T-helper 2 cell treated with Interferon-gamma antibody and Interleukin-4, amounts not matched to agents 5 μg/mL and 100 μg/mL, for 36 hours (primary cell): Measurements from ENCODE around the gene TAOK2.

Source experiments
- DNase-seq: peaks from one replicate; pipeline ENCODE4 v3.0.0; 2021; ENCODE audit warnings: low spot score
- H3K27ac Mint-ChIP-seq: one replicate; pipeline ENCODE4 v1.8.0; 2021; ENCODE audit warnings: mild to moderate bottlenecking, mixed read lengths
- H3K27me3 Mint-ChIP-seq: one replicate; pipeline ENCODE4 v1.8.0; 2021; ENCODE audit warnings: low read depth, mixed read lengths
- H3K36me3 Mint-ChIP-seq: one replicate; pipeline ENCODE4 v1.8.0; 2021; ENCODE audit warnings: low read depth, mixed read lengths
- H3K4me1 Mint-ChIP-seq: one replicate; pipeline ENCODE4 v1.8.0; 2021; ENCODE audit warnings: low read depth, mixed read lengths
- H3K4me3 Mint-ChIP-seq: one replicate; pipeline ENCODE4 v1.8.0; 2022; ENCODE audit warnings: mild to moderate bottlenecking, moderate library complexity, mixed read lengths
- H3K9me3 Mint-ChIP-seq: one replicate; pipeline ENCODE4 v1.8.0; 2021; ENCODE audit warnings: mixed read lengths

Gene TAOK2

DNA sequence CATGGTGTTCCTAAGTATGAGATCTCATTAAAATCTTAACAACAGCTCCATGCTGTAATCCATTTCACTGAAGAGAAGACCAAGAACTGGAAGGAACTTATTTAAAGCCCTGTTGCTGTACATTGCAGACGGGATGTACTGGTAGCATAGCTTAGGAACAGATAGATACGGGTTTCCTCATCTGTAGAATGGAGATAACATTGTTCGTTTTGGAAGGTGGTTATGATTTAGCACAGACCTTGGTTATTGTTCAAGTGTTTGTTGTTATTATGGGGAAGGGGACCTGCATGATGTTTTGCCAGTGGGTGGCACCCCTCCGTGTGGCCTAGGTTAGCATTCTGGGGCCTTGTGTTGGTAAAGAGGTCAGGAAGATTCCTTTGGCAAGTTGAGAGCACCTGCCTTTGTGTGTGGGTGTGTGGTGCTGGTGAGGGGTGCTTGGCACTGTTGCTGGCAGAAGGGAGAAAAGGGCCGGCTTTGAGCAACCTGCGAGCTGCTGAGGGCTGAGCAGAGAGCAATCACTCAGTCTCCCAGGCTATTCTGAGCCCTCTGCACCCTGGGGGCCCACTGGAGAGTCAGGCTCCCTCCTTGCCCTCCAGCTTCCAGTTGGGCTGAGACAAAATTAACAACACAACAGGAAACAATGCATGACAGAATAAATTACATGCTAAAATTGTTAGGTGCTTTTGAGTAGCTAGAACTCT is 2.3 kb downstream of the TAOK2 start:
- H3K27ac Mint-ChIP-seq, result peak overlapping the region; percentile 84
- H3K4me1 Mint-ChIP-seq, result peaks cover 28% of the 10 kb centered on the region
- H3K9me3 Mint-ChIP-seq, result peaks cover 9% of the 10 kb centered on the region
- no peak for DNase-seq
- H3K27me3 Mint-ChIP-seq, result no peaks in the 10 kb centered on the region
- H3K36me3 Mint-ChIP-seq, result peaks cover 39% of the 10 kb centered on the region
- peak overlapping the region; percentile 98 for H3K4me3 Mint-ChIP-seq

DNA sequence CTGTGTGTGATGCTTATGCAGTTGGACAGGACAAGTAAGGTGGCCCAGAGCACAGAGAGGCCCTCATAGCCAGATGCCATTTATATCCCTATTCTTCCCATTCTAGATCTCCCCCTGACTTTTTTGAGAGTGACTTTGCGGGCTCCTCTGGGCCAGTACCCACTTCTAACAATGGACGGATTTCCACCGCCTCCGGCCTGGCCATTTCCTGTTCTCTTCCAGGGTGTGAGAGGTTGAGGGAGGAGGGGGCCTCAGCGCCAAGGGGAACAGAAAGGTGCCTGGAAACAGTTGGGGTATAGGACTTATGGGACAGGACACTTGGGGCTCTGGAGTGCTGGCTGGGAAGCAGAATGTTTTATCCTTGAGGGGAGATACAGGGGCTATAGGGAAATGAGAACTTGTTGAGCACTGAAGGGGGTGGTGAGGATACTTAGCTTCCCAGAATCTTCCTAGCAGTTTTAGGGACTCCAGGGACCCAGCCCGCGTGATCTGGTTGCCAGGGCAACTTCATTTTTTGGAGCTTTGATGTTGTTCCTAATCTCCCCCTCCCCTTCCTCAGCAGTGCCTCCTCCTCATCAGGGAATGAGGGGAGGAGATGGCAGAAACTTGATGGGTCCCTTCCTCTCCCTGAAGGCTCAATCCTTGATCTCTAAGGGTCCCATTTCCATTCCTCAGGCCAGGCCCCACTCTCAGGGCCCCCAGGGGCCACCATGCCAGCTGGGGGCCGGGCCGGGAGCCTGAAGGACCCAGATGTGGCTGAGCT is 3.6 kb downstream of the TAOK2 start:
- Mint-ChIP-seq H3K4me1 (peaks cover 28% of the 10 kb centered on the region), H3K36me3 (peaks cover 43% of the 10 kb centered on the region), H3K27ac (no peak overlapping the region), H3K27me3 (no peaks in the 10 kb centered on the region), H3K4me3 (peak overlapping the region; percentile 41), H3K9me3 (peaks cover 9% of the 10 kb centered on the region)
- DNase-seq, result no peak

DNA sequence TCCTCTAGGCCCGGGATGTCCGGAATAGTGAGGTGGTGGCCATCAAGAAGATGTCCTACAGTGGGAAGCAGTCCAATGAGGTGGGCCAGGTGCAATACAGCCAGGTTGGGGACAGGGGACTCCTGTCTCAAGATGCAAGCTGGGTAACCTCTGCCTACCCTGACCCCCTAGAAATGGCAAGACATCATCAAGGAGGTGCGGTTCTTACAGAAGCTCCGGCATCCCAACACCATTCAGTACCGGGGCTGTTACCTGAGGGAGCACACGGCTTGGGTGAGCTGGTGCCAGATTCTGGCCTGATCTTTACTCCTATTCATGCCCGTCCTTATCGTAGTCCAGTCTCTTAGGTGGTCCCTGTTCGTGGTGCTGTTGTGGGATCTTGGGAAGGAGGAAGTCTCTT is 4.4 kb downstream of the TAOK2 start:
- Mint-ChIP-seq H3K27me3 (no peaks in the 10 kb centered on the region), H3K27ac (no peak overlapping the region), H3K4me3 (no peak overlapping the region), H3K9me3 (peaks cover 4% of the 10 kb centered on the region), H3K4me1 (peaks cover 24% of the 10 kb centered on the region), H3K36me3 (peaks cover 46% of the 10 kb centered on the region)
- no peak for DNase-seq

DNA sequence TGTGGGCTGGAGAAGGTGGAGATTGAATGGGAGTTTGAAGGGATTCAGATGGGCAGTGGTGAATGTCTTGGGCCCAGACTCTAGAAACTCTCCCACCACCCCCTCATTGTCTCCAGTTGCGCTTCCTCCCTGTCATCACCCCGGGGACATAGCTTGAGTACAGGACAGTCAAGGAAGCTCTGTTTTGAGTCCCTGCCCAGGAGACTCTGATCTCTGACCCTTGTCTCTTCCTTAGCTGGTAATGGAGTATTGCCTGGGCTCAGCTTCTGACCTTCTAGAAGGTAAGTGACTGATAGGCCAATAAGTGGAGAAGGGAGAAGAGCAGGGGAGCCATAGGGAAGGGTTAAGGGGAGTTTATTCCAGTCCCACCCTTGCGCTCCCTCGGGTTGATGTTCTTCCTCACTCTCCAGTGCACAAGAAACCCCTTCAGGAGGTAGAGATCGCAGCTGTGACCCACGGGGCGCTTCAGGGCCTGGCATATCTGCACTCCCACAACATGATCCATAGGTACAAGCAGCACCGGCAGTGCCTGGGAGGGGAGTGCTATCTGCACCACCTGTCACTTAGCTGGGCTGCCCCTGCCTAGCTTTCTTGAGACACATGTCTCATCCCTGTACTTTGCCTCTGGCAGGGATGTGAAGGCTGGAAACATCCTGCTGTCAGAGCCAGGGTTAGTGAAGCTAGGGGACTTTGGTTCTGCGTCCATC is 5.0 kb downstream of the TAOK2 start:
- Mint-ChIP-seq H3K4me1 (peaks cover 20% of the 10 kb centered on the region), H3K9me3 (no peaks in the 10 kb centered on the region), H3K27me3 (no peaks in the 10 kb centered on the region), H3K4me3 (no peak overlapping the region), H3K36me3 (peaks cover 47% of the 10 kb centered on the region), H3K27ac (no peak overlapping the region)
- no peak for DNase-seq

DNA sequence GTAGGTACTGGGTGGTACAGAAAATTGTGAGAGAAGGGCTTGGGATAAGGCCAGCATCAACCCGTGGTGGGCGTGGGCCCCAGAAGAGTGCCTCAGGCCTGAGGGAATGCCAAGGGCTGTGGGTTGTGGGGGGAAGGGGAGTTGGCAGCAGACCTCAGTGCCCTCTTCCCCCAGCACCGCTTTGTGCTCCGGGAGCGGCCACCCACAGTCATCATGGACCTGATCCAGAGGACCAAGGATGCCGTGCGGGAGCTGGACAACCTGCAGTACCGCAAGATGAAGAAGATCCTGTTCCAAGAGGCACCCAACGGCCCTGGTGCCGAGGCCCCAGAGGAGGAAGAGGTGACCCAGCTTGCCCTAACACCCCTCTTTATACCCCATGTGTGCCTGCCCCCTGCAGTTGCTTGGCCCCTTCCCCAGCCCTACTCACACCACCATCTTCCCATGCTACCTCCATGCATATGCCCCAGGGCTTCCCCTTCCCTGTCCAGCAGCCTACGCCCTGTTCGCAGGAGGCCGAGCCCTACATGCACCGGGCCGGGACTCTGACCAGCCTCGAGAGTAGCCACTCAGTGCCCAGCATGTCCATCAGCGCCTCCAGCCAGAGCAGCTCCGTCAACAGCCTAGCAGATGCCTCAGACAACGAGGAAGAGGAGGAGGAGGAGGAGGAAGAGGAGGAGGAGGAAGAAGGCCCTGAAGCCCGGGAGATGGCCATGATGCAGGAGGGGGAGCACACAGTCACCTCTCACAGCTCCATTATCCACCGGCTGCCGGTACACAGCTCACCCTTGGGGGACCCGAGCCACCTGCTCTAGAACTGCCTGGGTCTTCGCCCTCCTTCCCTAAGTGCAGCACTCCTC is 9.1 kb downstream of the TAOK2 start:
- no peak overlapping the region for H3K4me3 Mint-ChIP-seq
- no peaks in the 10 kb centered on the region for H3K4me1 Mint-ChIP-seq
- DNase-seq, result no peak
- H3K9me3 Mint-ChIP-seq, result no peaks in the 10 kb centered on the region
- no peak overlapping the region for H3K27ac Mint-ChIP-seq
- no peaks in the 10 kb centered on the region for H3K27me3 Mint-ChIP-seq
- H3K36me3 Mint-ChIP-seq, result peaks cover 60% of the 10 kb centered on the region

DNA sequence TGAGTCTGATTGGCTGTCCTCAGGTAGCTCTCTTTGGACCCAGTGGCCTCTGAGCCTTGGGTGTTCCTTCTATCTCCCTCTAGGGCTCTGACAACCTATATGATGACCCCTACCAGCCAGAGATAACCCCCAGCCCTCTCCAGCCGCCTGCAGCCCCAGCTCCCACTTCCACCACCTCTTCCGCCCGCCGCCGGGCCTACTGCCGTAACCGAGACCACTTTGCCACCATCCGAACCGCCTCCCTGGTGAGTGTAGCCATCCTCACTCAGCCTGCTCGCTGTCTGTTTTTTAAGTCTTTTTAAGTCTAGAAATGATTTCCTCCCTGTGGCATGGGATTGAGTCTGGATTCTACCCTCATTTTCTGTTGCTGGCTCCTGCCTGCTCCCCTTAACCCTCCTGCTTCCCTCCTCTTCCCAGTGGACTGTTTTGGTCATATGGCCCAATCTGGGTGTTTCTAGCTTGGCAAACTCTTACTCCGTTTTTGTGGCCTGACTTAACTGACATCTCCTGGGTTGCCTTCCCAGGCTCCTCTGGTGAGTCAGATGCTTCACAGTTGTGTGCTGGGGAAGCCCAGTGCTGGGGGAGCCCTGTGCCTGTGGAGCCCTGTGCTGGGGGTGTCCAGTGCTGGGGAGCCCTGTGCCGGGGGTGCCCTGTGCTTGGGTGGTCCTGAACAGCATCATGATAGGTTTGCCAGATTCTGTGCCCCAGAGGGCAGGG is 9.9 kb downstream of the TAOK2 start:
- Mint-ChIP-seq H3K4me3 (no peak overlapping the region), H3K4me1 (no peaks in the 10 kb centered on the region), H3K27me3 (no peaks in the 10 kb centered on the region), H3K36me3 (peaks cover 63% of the 10 kb centered on the region), H3K9me3 (no peaks in the 10 kb centered on the region), H3K27ac (peak overlapping the region; percentile 34)
- no peak for DNase-seq

DNA sequence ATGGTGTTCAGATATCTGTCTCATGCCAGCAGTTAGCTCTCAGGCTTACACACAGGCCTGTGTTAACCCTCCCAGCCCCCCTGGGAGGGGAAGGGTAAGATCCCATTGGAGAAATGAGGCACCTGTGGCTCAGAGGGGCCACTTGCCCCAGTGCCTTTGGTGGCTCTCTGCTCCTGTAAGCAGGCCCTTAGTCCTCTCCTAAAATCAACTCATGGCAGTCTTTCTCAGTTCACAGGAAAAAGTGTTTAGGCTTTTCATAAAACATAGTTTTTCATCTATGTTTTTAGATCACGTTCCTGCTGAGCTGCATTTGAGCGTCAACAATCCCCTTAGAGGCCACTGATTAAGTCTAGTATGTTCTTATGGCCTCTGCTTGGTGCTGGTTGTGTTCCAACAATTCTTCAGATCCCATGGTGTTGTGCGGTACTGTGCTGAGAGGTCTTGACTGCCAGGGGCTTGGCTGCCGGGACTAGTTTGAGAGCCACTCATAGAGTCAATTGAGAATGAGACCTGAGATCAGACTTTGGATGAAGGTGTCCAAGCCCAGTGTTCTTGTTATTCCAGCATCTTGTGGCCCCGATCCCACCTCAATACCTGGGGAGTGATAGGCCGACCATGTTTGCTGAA is 10.6 kb downstream of the TAOK2 start:
- no peaks in the 10 kb centered on the region for H3K9me3 Mint-ChIP-seq
- no peak overlapping the region for H3K4me3 Mint-ChIP-seq
- peaks cover 61% of the 10 kb centered on the region for H3K36me3 Mint-ChIP-seq
- DNase-seq, result no peak
- no peak overlapping the region for H3K27ac Mint-ChIP-seq
- peaks cover 3% of the 10 kb centered on the region for H3K4me1 Mint-ChIP-seq
- no peaks in the 10 kb centered on the region for H3K27me3 Mint-ChIP-seq

DNA sequence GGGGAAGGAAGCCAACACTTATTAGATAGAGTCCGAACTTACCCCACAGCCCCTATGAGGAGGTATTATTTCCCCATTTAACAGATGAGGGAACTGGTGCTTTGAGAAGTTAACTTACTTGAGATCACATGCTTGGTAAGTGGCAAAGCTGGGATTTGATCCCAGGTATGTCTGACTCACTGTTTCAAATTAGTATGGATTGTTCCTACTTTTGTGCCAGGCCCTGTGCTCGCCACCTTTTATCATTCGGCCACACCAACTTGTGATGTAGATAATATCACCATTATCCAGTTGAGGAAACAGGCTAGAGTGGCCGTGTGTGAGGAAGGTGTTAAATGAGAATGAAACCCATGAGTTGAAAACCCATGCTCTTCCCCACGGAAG is 11.1 kb downstream of the TAOK2 start:
- peaks cover 61% of the 10 kb centered on the region for H3K36me3 Mint-ChIP-seq
- peaks cover 3% of the 10 kb centered on the region for H3K4me1 Mint-ChIP-seq
- no peak overlapping the region for H3K4me3 Mint-ChIP-seq
- H3K27ac Mint-ChIP-seq, result no peak overlapping the region
- no peak for DNase-seq
- no peaks in the 10 kb centered on the region for H3K27me3 Mint-ChIP-seq
- no peaks in the 10 kb centered on the region for H3K9me3 Mint-ChIP-seq

DNA sequence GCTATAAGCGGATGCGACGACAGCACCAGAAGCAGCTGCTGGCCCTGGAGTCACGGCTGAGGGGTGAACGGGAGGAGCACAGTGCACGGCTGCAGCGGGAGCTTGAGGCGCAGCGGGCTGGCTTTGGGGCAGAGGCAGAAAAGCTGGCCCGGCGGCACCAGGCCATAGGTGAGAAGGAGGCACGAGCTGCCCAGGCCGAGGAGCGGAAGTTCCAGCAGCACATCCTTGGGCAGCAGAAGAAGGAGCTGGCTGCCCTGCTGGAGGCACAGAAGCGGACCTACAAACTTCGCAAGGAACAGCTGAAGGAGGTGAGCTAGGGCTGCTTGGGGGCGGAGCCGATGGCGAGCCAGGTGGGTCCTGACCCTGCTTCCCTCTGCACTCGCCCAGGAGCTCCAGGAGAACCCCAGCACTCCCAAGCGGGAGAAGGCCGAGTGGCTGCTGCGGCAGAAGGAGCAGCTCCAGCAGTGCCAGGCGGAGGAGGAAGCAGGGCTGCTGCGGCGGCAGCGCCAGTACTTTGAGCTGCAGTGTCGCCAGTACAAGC is 11.7 kb downstream of the TAOK2 start:
- no peak for DNase-seq
- H3K36me3 Mint-ChIP-seq, result peaks cover 62% of the 10 kb centered on the region
- no peaks in the 10 kb centered on the region for H3K27me3 Mint-ChIP-seq
- no peak overlapping the region for H3K4me3 Mint-ChIP-seq
- peaks cover 3% of the 10 kb centered on the region for H3K4me1 Mint-ChIP-seq
- no peak overlapping the region for H3K27ac Mint-ChIP-seq
- H3K9me3 Mint-ChIP-seq, result no peaks in the 10 kb centered on the region

DNA sequence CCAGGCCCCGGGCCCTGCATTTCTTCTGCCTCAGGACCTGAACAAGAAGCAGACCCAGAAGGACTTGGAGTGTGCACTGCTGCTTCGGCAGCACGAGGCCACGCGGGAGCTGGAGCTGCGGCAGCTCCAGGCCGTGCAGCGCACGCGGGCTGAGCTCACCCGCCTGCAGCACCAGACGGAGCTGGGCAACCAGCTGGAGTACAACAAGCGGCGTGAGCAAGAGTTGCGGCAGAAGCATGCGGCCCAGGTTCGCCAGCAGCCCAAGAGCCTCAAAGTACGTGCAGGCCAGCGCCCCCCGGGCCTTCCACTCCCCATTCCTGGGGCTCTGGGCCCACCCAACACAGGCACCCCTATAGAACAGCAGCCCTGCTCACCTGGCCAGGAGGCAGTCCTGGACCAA is 12.6 kb downstream of the TAOK2 start:
- Mint-ChIP-seq H3K9me3 (no peaks in the 10 kb centered on the region), H3K36me3 (peaks cover 59% of the 10 kb centered on the region)

DNA sequence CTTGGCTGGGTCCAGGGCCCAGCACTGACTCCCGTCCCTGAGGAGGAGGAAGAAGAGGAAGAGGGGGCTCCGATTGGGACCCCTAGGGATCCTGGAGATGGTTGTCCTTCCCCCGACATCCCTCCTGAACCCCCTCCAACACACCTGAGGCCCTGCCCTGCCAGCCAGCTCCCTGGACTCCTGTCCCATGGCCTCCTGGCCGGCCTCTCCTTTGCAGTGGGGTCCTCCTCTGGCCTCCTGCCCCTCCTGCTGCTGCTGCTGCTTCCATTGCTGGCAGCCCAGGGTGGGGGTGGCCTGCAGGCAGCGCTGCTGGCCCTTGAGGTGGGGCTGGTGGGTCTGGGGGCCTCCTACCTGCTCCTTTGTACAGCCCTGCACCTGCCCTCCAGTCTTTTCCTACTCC is 13.3 kb downstream of the TAOK2 start:
- Mint-ChIP-seq H3K9me3 (no peaks in the 10 kb centered on the region), H3K4me1 (peaks cover 3% of the 10 kb centered on the region), H3K36me3 (peaks cover 56% of the 10 kb centered on the region), H3K4me3 (no peak overlapping the region), H3K27me3 (no peaks in the 10 kb centered on the region), H3K27ac (no peak overlapping the region)
- DNase-seq, result no peak

More for the DNA sequence above, 12.6 kb downstream of the TAOK2 start:
- DNase-seq, result no peak
- Mint-ChIP-seq H3K27ac (no peak overlapping the region), H3K4me3 (no peak overlapping the region), H3K27me3 (no peaks in the 10 kb centered on the region), H3K4me1 (peaks cover 3% of the 10 kb centered on the region)

DNA sequence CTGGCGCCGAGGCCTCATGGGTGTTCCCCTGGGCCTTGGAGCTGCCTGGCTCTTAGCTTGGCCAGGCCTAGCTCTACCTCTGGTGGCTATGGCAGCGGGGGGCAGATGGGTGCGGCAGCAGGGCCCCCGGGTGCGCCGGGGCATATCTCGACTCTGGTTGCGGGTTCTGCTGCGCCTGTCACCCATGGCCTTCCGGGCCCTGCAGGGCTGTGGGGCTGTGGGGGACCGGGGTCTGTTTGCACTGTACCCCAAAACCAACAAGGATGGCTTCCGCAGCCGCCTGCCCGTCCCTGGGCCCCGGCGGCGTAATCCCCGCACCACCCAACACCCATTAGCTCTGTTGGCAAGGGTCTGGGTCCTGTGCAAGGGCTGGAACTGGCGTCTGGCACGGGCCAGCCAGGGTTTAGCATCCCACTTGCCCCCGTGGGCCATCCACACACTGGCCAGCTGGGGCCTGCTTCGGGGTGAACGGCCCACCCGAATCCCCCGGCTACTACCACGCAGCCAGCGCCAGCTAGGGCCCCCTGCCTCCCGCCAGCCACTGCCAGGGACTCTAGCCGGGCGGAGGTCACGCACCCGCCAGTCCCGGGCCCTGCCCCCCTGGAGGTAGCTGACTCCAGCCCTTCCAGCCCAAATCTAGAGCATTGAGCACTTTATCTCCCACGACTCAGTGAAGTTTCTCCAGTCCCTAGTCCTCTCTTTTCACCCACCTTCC is 13.9 kb downstream of the TAOK2 start:
- Mint-ChIP-seq H3K27ac (no peak overlapping the region), H3K4me1 (peaks cover 3% of the 10 kb centered on the region), H3K36me3 (peaks cover 53% of the 10 kb centered on the region), H3K4me3 (no peak overlapping the region), H3K9me3 (no peaks in the 10 kb centered on the region), H3K27me3 (no peaks in the 10 kb centered on the region)
- DNase-seq, result no peak
